Umbilical cord (tissue), 2 donors: ENCODE measurements around the gene HS3ST1. TPM values are rescaled to one million over a fixed set of nuclear protein-coding genes. Genes with fewer than 3 reads are reported as not detected.
"Not testable (repeated sequence)": the region's sequence is repeated elsewhere in the genome, so short reads cannot be mapped to it uniquely, and the experiment has no call there.

Source experiments
- DNase-seq: peaks from one replicate; pipeline ENCODE4 v3.0.0-alpha.2; 2015; ENCODE audit warnings: low spot score
- total RNA-seq: library from RNA; depleted of rRNA; stranded (reverse); fragments of >200 nt; gene quantifications from one replicate; pipeline ENCODE4 v1.2.3, GENCODE V29; 2014; ENCODE audit warnings: low replicate concordance; ENCODE audit not compliant: insufficient read depth

HS3ST1 gene
- total RNA-seq, 1 donor from 2014 or later, result 2.4 TPM

GRCh38 chr4:11404431-11404830 lies 24.3 kb downstream of the HS3ST1 start:
- DNase-seq, result no peak

GRCh38 chr4:11402192-11402591 lies 26.5 kb downstream of the HS3ST1 start:
- no peak for DNase-seq

- no peak for DNase-seq
These were observed 29.2 kb downstream of the HS3ST1 start for GRCh38 chr4:11399461-11399971.

GRCh38 chr4:11397819-11398610 lies 30.7 kb downstream of the HS3ST1 start:
- DNase-seq, result no peak

- no peak for DNase-seq
These were observed 31.5 kb downstream of the HS3ST1 start for GRCh38 chr4:11397146-11397545.

- no peak for DNase-seq
These were observed 35.1 kb downstream of the HS3ST1 start for GRCh38 chr4:11393551-11393950.

- not testable (repeated sequence) for DNase-seq
These were observed 44.6 kb downstream of the HS3ST1 start for GRCh38 chr4:11384072-11384471.

- no peak for DNase-seq
These were observed 52.1 kb downstream of the HS3ST1 start for GRCh38 chr4:11376571-11376970.

GRCh38 chr4:11376146-11376545 lies 52.5 kb downstream of the HS3ST1 start:
- no peak for DNase-seq

- DNase-seq, result peak; percentile 25
These were observed 60.0 kb downstream of the HS3ST1 start for GRCh38 chr4:11368701-11369115.

GRCh38 chr4:11367371-11367770 lies 61.3 kb downstream of the HS3ST1 start:
- peak; percentile 85 for DNase-seq

GRCh38 chr4:11366859-11367258 lies 61.8 kb downstream of the HS3ST1 start:
- no peak for DNase-seq

GRCh38 chr4:11365039-11365438 lies 63.7 kb downstream of the HS3ST1 start:
- no peak for DNase-seq

GRCh38 chr4:11359591-11359990 lies 69.1 kb downstream of the HS3ST1 start:
- DNase-seq, result no peak

- no peak for DNase-seq
These were observed 73.5 kb downstream of the HS3ST1 start for GRCh38 chr4:11355226-11355625.

- DNase-seq, result no peak
These were observed 74.2 kb downstream of the HS3ST1 start for GRCh38 chr4:11354531-11354930.

GRCh38 chr4:11348449-11349088 lies 80.1 kb downstream of the HS3ST1 start:
- DNase-seq, result no peak

GRCh38 chr4:11344916-11345315 lies 83.8 kb downstream of the HS3ST1 start:
- peak; percentile 8 for DNase-seq

GRCh38 chr4:11343536-11343935 lies 85.2 kb downstream of the HS3ST1 start:
- DNase-seq, result no peak
